Endothelial cell of umbilical vein (primary cell): ENCODE results near the gene SESN1. TPM values are rescaled to one million over a fixed set of nuclear protein-coding genes. Genes with fewer than 3 reads are reported as not detected.

Source experiments
- BruUV-seq: library from RNA; stranded (reverse); fragments of 400-500 nt; replicated peaks from 2 replicates; lab custom pipeline; 2021; lab: Mats Ljungman, UMichigan
- CTCF ChIA-PET: fragments of 300-600, 350-600 bp; sonication (Branson Sonifier 250); formaldehyde crosslinking; loops from one replicate; lab custom pipeline; 2021; ENCODE audit warnings: antibody characterized with exemption, inconsistent platforms; lab: Charles Lee
- POLR2A ChIA-PET: fragments of 300-600, 350-600 bp; sonication (Branson Sonifier 250); formaldehyde crosslinking; loops from one replicate; lab custom pipeline; 2021; ENCODE audit warnings: antibody characterized with exemption, inconsistent platforms; lab: Charles Lee
- DNase-seq: peaks from one replicate; pipeline ENCODE4 v3.0.0-alpha.2; 2011; ENCODE audit warnings: low read depth, low spot score
- FAIRE-seq: peaks from 2 replicates; lab custom pipeline; 2011; peaks lifted over from hg19 to GRCh38; lab: Jason Lieb, UNC
- H2AFZ ChIP-seq: 2 replicates; pipeline ENCODE4 v1.6.0; 2012; ENCODE audit warnings: low read depth, low read length, control low read depth, inconsistent platforms
- H3K27ac ChIP-seq: 2 replicates; pipeline ENCODE4 v1.5.1; 2011; ENCODE audit warnings: low read depth, mild to moderate bottlenecking, control low read depth, low read length, moderate library complexity; ENCODE audit not compliant: insufficient read depth
- H3K27me3 ChIP-seq, 2 experiments: 2 replicates each; pipeline versions ENCODE4 v1.6.0 to v1.6.1; 2011; ENCODE audit warnings: low read length in 2 of 2, mixed read lengths in 1 of 2; ENCODE audit not compliant: control insufficient read depth in 2 of 2, insufficient read depth in 2 of 2
- H3K36me3 ChIP-seq, 2 experiments: 2 replicates in 1 of 2; 3 replicates in 1 of 2; pipeline ENCODE4 v1.5.1; 2011; ENCODE audit warnings: low read length in 2 of 2, mild to moderate bottlenecking in 1 of 2, moderate library complexity in 1 of 2; ENCODE audit not compliant: control insufficient read depth in 2 of 2, insufficient read depth in 2 of 2; ENCODE audit errors: extremely low read depth in 1 of 2
- H3K4me1 ChIP-seq: 3 replicates; pipeline ENCODE4 v1.5.1; 2011; ENCODE audit warnings: mild to moderate bottlenecking, low read length; ENCODE audit not compliant: control insufficient read depth, insufficient read depth; ENCODE audit errors: extremely low read depth
- H3K4me2 ChIP-seq: 2 replicates; pipeline ENCODE4 v1.6.1; 2011; ENCODE audit warnings: low read length, control low read depth, mixed read lengths; ENCODE audit not compliant: insufficient read depth
- H3K4me3 ChIP-seq, 3 experiments: fragments of 200-600 bp in 1 of 3; sonication (generic), shearing (Covaris generic) in 1 of 3; replicated peaks in 1 of 3; 2 replicates each; pipeline ENCODE4 v1.5.1; 2011 to 2016; ENCODE audit warnings: control low read depth in 3 of 3, low read length in 3 of 3, mild to moderate bottlenecking in 2 of 3, inconsistent platforms in 1 of 3, low read depth in 1 of 3, moderate library complexity in 1 of 3; ENCODE audit not compliant: insufficient read depth in 1 of 3
- H3K79me2 ChIP-seq: 2 replicates; pipeline ENCODE4 v1.6.0; 2012; ENCODE audit warnings: low read length, inconsistent platforms; ENCODE audit not compliant: control insufficient read depth, insufficient read depth
- H3K9ac ChIP-seq: replicated peaks from 2 replicates; pipeline ENCODE3; 2011; ENCODE audit warnings: low read length, control low read depth; ENCODE audit not compliant: insufficient read depth; ENCODE audit errors: extremely low read depth
- H3K9me1 ChIP-seq: replicated peaks from 3 replicates; pipeline ENCODE4 v1.6.0; 2011; ENCODE audit warnings: mild to moderate bottlenecking, low read length; ENCODE audit not compliant: control insufficient read depth, insufficient read depth; ENCODE audit errors: extremely low read depth
- H3K9me3 ChIP-seq: replicated peaks from 2 replicates; pipeline ENCODE4 v1.5.1; 2012; ENCODE audit warnings: low read length, inconsistent platforms; ENCODE audit not compliant: control insufficient read depth, insufficient read depth
- H4K20me1 ChIP-seq: replicated peaks from 2 replicates; pipeline ENCODE3; 2011; ENCODE audit warnings: mild to moderate bottlenecking, low read length; ENCODE audit not compliant: control insufficient read depth, insufficient read depth; ENCODE audit errors: extremely low read depth
- EZH2 ChIP-seq: IDR thresholded peaks from 2 replicates; pipeline ENCODE4 v1.6.1; 2012; ENCODE audit warnings: borderline replicate concordance, low read depth, mild to moderate bottlenecking, moderate library complexity, low read length, inconsistent platforms; ENCODE audit not compliant: severe bottlenecking
- FOS ChIP-seq: IDR thresholded peaks from 2 replicates; pipeline ENCODE4 v1.6.1; 2011; ENCODE audit warnings: mild to moderate bottlenecking, low read length, moderate library complexity, borderline replicate concordance; ENCODE audit not compliant: insufficient read depth
- GATA2 ChIP-seq: IDR thresholded peaks from 2 replicates; pipeline ENCODE4 v1.7.0; 2011; ENCODE audit warnings: low read depth, mild to moderate bottlenecking, moderate library complexity, mixed read lengths, low read length; ENCODE audit not compliant: insufficient read length, insufficient read depth
- JUN ChIP-seq: IDR thresholded peaks from 2 replicates; pipeline ENCODE4 v1.6.1; 2011; ENCODE audit warnings: borderline replicate concordance, low read depth; ENCODE audit not compliant: insufficient read length, insufficient read depth
- MYC ChIP-seq: IDR thresholded peaks from one replicate; pipeline ENCODE4 v1.6.1; 2011; ENCODE audit warnings: mild to moderate bottlenecking, low read depth, low read length
- POLR2A ChIP-seq: IDR thresholded peaks from 2 replicates; pipeline ENCODE4 v1.6.1; 2012; ENCODE audit warnings: low read depth, mild to moderate bottlenecking, control low read depth, low read length
- POLR2AphosphoS5 ChIP-seq: IDR thresholded peaks from 2 replicates; pipeline ENCODE4 v1.6.1; 2012; ENCODE audit warnings: low read depth, mild to moderate bottlenecking, control low read depth, low read length, moderate library complexity; ENCODE audit not compliant: insufficient read depth
- dilution Hi-C: fragments of 300-500 bp; cut with MboI; formaldehyde crosslinking; loops from one replicate; pipeline ENCODE4 v1.15.0; 2019; ENCODE audit warnings: low sequenced_read_pairs; ENCODE audit not compliant: extremely low pct_ligation_motif_present
- intact Hi-C: fragments of 100-400 bp; cut with micrococcal nuclease; formaldehyde crosslinking; loops from one replicate; pipeline ENCODE4 v1.10.0; 2022
- polyA plus RNA-seq, 4 experiments: library from polyadenylated mRNA; depleted of rRNA in 3 of 4; stranded (reverse) in 3 of 4; unstranded in 1 of 4; fragments of >200 nt; gene quantifications; 2 replicates each; pipeline versions ENCODE4 v1.2.1 to v1.2.3, GENCODE V29; 2011 to 2012; ENCODE audit warnings: missing spikeins in 1 of 4
- total RNA-seq: library from RNA; stranded (reverse); gene quantifications from 2 replicates; pipeline ENCODE4 v1.2.3, GENCODE V29; 2021
- TF ChIP-seq, protein P1 (sequence below): IDR thresholded peaks from 2 replicates; pipeline ENCODE4 v1.6.1; 2011; ENCODE audit not compliant: insufficient read depth, insufficient read length
- TF ChIP-seq, protein P2 (sequence below), 2 donors: IDR thresholded peaks; 1 replicate in 1 of 2; 2 replicates in 1 of 2; pipeline ENCODE4 v1.5.1; 2011; ENCODE audit warnings: low read length in 2 of 2, mild to moderate bottlenecking in 2 of 2, moderate library complexity in 2 of 2, control low read depth in 1 of 2, inconsistent platforms in 1 of 2, low read depth in 1 of 2; ENCODE audit not compliant: insufficient read depth in 1 of 2; ENCODE audit errors: extremely low read depth in 1 of 2

SESN1 gene
- total and polyA plus RNA-seq, 2 donors (not counting 3 experiments of a cell fraction or from before 2014, with no cell fraction given) = 7.1 to 15.6 TPM

DNA sequence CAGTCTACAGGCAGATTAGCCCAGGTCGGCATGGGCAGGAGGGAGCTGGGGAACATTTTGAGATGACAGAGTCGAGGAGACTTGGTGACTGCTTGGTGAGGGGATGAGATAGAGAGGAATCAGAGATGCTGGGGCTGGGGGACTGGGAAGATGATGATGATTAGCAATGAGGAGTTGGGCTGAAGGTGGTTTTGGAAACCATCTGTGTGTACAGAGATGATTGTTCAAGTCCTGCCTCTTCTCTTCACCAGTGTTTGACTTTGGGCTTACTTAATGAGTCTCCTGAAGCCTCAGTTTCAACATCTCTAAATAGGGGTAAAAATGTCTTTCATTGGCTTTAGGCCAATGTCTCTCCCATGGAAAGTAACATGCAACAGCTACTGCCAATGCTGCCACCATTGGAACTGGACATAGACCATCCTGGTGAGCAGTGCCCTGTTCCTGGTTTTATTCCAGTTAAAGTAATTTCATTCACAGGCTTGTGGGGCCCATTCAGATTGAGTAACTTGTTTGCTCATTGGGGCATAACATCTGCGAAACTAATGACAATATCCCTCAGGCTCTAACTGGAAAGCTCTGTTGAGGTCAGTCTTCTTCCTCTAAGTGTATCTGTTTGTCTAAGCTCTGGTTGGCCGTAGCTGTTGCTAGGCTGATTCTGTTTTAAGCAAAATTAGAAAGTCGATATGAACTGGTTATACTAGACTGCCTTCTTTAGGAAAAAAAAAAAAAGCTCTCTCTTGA, 147.4 kb downstream of the SESN1 start:
- H3K4me3 ChIP-seq = no peak overlapping the region
- FAIRE-seq = no peak
- ChIA-PET POLR2A (no interaction called here), CTCF (no interaction called here)
- no peak for TF ChIP-seq EZH2
- TF ChIP-seq POLR2A = no peak
- TF ChIP-seq FOS = no peak
- no peak for TF ChIP-seq MYC
- TF ChIP-seq, protein P1, sequence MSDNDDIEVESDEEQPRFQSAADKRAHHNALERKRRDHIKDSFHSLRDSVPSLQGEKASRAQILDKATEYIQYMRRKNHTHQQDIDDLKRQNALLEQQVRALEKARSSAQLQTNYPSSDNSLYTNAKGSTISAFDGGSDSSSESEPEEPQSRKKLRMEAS = no peak
- no peak for TF ChIP-seq POLR2AphosphoS5
- TF ChIP-seq JUN = no peak
- TF ChIP-seq, protein P2, sequence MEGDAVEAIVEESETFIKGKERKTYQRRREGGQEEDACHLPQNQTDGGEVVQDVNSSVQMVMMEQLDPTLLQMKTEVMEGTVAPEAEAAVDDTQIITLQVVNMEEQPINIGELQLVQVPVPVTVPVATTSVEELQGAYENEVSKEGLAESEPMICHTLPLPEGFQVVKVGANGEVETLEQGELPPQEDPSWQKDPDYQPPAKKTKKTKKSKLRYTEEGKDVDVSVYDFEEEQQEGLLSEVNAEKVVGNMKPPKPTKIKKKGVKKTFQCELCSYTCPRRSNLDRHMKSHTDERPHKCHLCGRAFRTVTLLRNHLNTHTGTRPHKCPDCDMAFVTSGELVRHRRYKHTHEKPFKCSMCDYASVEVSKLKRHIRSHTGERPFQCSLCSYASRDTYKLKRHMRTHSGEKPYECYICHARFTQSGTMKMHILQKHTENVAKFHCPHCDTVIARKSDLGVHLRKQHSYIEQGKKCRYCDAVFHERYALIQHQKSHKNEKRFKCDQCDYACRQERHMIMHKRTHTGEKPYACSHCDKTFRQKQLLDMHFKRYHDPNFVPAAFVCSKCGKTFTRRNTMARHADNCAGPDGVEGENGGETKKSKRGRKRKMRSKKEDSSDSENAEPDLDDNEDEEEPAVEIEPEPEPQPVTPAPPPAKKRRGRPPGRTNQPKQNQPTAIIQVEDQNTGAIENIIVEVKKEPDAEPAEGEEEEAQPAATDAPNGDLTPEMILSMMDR (IDR thresholded peaks at IDR 0.05; ENCODE audit: extremely low read depth in 1 of 2, insufficient read depth in 1 of 2, low read depth in 1 of 2, low read length in 2 of 2) = no peak
- no peak for TF ChIP-seq GATA2
- H3K79me2 ChIP-seq = no peaks in the 10 kb centered on the region
- H3K27me3 ChIP-seq = no peaks in the 10 kb centered on the region
- dilution Hi-C loops = no loop called here
- H3K36me3 ChIP-seq = no peaks in the 10 kb centered on the region
- no peaks in the 10 kb centered on the region for H3K9me3 ChIP-seq
- no TSS peak for BruUV-seq
- H4K20me1 ChIP-seq = no peaks in the 10 kb centered on the region
- H3K27ac ChIP-seq = no peak overlapping the region
- DNase-seq = no peak
- no peaks in the 10 kb centered on the region for H3K9me1 ChIP-seq
- no peak overlapping the region for H3K4me2 ChIP-seq
- no peak overlapping the region for H3K9ac ChIP-seq
- H2AFZ ChIP-seq = no peak overlapping the region
- intact Hi-C loops = no loop called here
- H3K4me1 ChIP-seq = no peaks in the 10 kb centered on the region
